ENCODE data around the gene KRTAP5-10. TPM values are rescaled to one million over a fixed set of nuclear protein-coding genes. Genes with fewer than 3 reads are reported as not detected.
"Not testable (repeated sequence)": the region's sequence is repeated elsewhere in the genome, so short reads cannot be mapped to it uniquely, and the experiment has no call there.

Gene KRTAP5-10
- polyA plus RNA-seq, 2 of the 4 experiments (the other 2 are of a cell fraction), result not detected

DNA sequence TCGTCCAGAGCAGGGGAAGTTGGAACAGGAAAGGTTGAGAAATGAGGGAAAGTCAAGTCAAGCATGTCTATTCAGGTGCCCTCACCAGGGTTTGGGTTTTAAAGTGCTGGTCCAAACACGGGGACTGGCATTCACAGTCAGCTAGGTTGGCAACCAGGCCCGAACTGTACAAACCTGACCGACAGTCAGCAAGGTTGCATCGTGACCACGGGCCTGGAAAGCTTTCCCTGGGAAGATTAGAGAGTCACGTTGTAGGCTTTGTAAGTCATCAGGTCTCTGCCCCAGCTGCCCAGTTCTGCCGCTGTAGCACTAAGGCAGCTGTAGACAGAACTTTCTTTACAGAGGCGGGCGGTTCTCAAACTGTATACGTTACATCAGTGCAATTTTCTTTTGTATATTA is 7.4 kb downstream of the KRTAP5-10 start (continued):
- TF ChIP-seq MAX (IDR thresholded peaks at IDR 0.05) (no peak), ZC3H11A (IDR thresholded peaks at IDR 0.05) (no peak), POLR2A (IDR thresholded peaks at IDR 0.05; ENCODE audit: low read length) (no peak), RNF2 (IDR thresholded peaks at IDR 0.05; ENCODE audit: borderline replicate concordance, low read depth) (no peak), FOSB (CRISPR knock-in tag; IDR thresholded peaks at IDR 0.05) (no peak), HEYL (CRISPR knock-in tag; IDR thresholded peaks at IDR 0.05) (no peak), CBX8 (IDR thresholded peaks at IDR 0.05) (no peak)

DNA sequence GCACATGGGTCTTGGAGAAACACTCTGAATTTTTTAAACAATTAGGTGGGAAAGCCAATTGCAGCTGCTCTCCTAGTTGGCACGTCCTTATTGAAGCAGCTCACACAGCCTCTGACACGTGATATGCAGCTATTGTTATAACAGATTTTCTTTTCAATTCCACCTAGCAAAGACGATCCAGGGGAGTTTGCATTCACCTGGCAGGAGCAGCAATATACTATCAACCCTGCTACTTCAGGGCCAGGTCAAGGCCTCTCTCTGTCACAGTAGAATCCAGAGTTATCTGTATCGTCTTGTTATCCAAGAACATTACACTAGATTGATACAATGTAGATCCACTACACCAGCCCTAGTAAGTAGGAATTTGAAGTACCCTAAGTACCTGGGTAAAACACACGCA is 9.1 kb downstream of the KRTAP5-10 start:
- Histone ChIP-seq H3K4me3 (no peak overlapping the region), H3K9me3 (no peaks in the 10 kb centered on the region), H3K27ac (no peak overlapping the region), H3K4me1 (no peaks in the 10 kb centered on the region), H3K4me2 (no peak overlapping the region)
- TF ChIP-seq FOSB (CRISPR knock-in tag; IDR thresholded peaks at IDR 0.05) (no peak), CBX8 (IDR thresholded peaks at IDR 0.05) (no peak), NPAS2 (CRISPR knock-in tag; IDR thresholded peaks at IDR 0.05; ENCODE audit: borderline replicate concordance) (no peak), MAZ (IDR thresholded peaks at IDR 0.05; ENCODE audit: borderline replicate concordance, low read depth, low read length) (no peak), MYC (IDR thresholded peaks at IDR 0.05; ENCODE audit: borderline replicate concordance, low read length) (no peak), FOSL2 (IDR thresholded peaks at IDR 0.05) (no peak), FOSL2 (CRISPR knock-in tag; IDR thresholded peaks at IDR 0.05) (no peak), MAX (IDR thresholded peaks at IDR 0.05) (no peak), CEBPB (IDR thresholded peaks at IDR 0.05) (no peak), EHMT2 (IDR thresholded peaks at IDR 0.05; ENCODE audit: low read depth) (no peak), KDM5A (IDR thresholded peaks at IDR 0.05) (no peak), CBX2 (IDR thresholded peaks at IDR 0.05; ENCODE audit: borderline replicate concordance, low read depth) (no peak), POLR2A (IDR thresholded peaks at IDR 0.05; ENCODE audit: low read length) (no peak), FOXS1 (CRISPR knock-in tag; IDR thresholded peaks at IDR 0.05) (no peak), JUN (IDR thresholded peaks at IDR 0.05) (no peak)
- CTCF ChIA-PET, result interaction anchor here (1.4 to 2.0 kb wide), 2 partner anchors 10 to 11 kb away, joined by 5 to 8 read pairs; partner anchors contain the start of gene KRTAP5-10
- ATAC-seq, result no peak
- FAIRE-seq, result no peak
- POLR2A ChIA-PET, result no interaction called here
- no peak for DNase-seq (ENCODE audit: low read depth in 1 of 2, low spot score in 1 of 2)
- 36% methylated on average over 5 of the region's 5 CpGs for WGBS (ENCODE audit: missing lambda C conversion rate)

- H3K4me2 ChIP-seq, result no peak overlapping the region
- no peaks in the 10 kb centered on the region for H3K9me3 ChIP-seq
- FAIRE-seq (no peak), DNase-seq (ENCODE audit: low read depth in 1 of 2, low spot score in 1 of 2) (no peak), ATAC-seq (no peak)
- H3K27ac ChIP-seq, result no peak overlapping the region
- no peak overlapping the region for H3K4me3 ChIP-seq
- H3K4me1 ChIP-seq, result 0 out of 3 replicates have a peak, but pooled peaks cover 2% of the 10 kb centered on the region
- WGBS (ENCODE audit: missing lambda C conversion rate), result 29% methylated on average over 4 of the region's 4 CpGs
- TF ChIP-seq HOXB5 (CRISPR knock-in tag; IDR thresholded peaks at IDR 0.05) (no peak), SREBF2 (IDR thresholded peaks at IDR 0.05) (no peak)
- TF ChIP-seq, protein P1, sequence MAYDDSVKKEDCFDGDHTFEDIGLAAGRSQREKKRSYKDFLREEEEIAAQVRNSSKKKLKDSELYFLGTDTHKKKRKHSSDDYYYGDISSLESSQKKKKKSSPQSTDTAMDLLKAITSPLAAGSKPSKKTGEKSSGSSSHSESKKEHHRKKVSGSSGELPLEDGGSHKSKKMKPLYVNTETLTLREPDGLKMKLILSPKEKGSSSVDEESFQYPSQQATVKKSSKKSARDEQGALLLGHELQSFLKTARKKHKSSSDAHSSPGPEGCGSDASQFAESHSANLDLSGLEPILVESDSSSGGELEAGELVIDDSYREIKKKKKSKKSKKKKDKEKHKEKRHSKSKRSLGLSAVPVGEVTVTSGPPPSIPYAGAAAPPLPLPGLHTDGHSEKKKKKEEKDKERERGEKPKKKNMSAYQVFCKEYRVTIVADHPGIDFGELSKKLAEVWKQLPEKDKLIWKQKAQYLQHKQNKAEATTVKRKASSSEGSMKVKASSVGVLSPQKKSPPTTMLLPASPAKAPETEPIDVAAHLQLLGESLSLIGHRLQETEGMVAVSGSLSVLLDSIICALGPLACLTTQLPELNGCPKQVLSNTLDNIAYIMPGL (CRISPR knock-in tag; IDR thresholded peaks at IDR 0.05; ENCODE audit: borderline replicate concordance), result no peak
- CTCF ChIA-PET, result interaction anchor here (1.1 to 2.0 kb wide), 2 partner anchors 11 to 63 kb away, joined by 3 to 8 read pairs; partner anchors contain the start of gene KRTAP5-10
- POLR2A ChIA-PET, result no interaction called here
Measured at GRCh38 chr11:71575723-71576424, 10.5 kb downstream of the KRTAP5-10 start.

DNA sequence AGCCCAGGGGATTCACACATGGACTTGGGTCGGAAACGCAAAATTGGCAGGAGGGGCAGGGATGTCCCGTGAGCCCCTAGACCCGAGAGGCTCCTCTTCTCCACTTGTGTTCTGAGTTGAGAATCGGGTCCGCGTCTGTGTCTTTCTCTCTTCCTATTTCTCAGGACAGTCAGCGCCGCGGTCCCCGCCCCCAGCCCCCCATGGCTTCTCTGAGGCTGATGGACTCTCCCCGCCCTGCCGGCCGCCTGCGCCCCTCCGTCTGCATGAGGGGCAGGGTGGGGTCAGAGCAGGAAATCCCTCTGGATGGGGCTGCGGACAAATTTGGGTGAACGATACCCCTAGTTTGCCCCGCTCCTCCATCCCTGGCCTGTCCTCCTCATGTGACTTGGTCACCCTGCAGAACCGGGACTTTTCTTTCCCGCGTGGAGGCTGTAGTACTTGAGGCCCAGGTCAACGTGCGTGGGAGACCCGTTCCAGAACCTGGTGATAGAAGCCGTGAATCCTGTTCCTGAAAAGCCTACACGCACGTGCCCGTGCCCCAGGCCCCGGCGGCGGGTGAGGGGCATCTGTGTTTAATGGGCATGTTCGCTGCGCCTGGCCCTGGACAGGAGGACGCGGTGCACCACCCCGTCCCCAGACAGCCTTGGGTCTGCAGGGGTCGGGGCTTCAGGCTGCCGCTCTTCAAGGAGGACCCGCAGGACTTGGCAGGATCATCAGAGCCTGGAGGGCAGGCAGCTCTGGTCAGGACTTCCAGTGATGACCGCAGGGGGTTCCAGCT is 11.5 kb downstream of the KRTAP5-10 start:
- H3K4me3 ChIP-seq; CTCF ChIA-PET; POLR2A ChIA-PET; FAIRE-seq; ATAC-seq; H3K4me2 ChIP-seq; H3K9me3 ChIP-seq; H3K4me1 ChIP-seq; DNase-seq (ENCODE audit: low read depth in 1 of 2, low spot score in 1 of 2); H3K27ac ChIP-seq: not testable (repeated sequence)
- 53% methylated on average over 23 of the region's 41 CpGs for WGBS (ENCODE audit: missing lambda C conversion rate)
